ENCODE data around the gene FXN.
"Not testable (repeated sequence)": the region's sequence is repeated elsewhere in the genome, so short reads cannot be mapped to it uniquely, and the experiment has no call there.

Gene FXN

GRCh38 chr9:69035438-69036308, at the start of gene FXN:
TSS of gene FXN (plus strand) at chr9:69035752. CDS start at chr9:69035783, 31 bp downstream.
- peak; percentile 86 for DNase-seq (ENCODE audit: low spot score)

GRCh38 chr9:68986949-68987348, 48.6 kb upstream of the FXN start:
- DNase-seq (ENCODE audit: low spot score), result not testable (repeated sequence)

GRCh38 chr9:68991457-68991856, 44.1 kb upstream of the FXN start:
- no peak for DNase-seq (ENCODE audit: low spot score)

GRCh38 chr9:68995776-68996175, 39.8 kb upstream of the FXN start:
- no peak for DNase-seq (ENCODE audit: low spot score)

- no peak for DNase-seq (ENCODE audit: low spot score)
These were observed 39.1 kb upstream of the FXN start for GRCh38 chr9:68996462-68996861.

- DNase-seq (ENCODE audit: low spot score), result no peak
These were observed 37.9 kb upstream of the FXN start for GRCh38 chr9:68997666-68998065.

- DNase-seq (ENCODE audit: low spot score), result no peak
These were observed 37.2 kb upstream of the FXN start for GRCh38 chr9:68998385-68998784.

GRCh38 chr9:68998812-68999211, 36.7 kb upstream of the FXN start:
- DNase-seq (ENCODE audit: low spot score), result no peak

- peak; percentile 73 for DNase-seq (ENCODE audit: low spot score)
These were observed 36.0 kb upstream of the FXN start for GRCh38 chr9:68999393-69000105.

GRCh38 chr9:69001921-69002320, 33.6 kb upstream of the FXN start:
- DNase-seq (ENCODE audit: low spot score), result no peak

GRCh38 chr9:69003051-69003450, 32.5 kb upstream of the FXN start:
- DNase-seq (ENCODE audit: low spot score), result no peak

- no peak for DNase-seq (ENCODE audit: low spot score)
These were observed 30.7 kb upstream of the FXN start for GRCh38 chr9:69004836-69005235.

- no peak for DNase-seq (ENCODE audit: low spot score)
These were observed 25.8 kb upstream of the FXN start for GRCh38 chr9:69009708-69010107.

- no peak for DNase-seq (ENCODE audit: low spot score)
These were observed 22.7 kb upstream of the FXN start for GRCh38 chr9:69012696-69013381.

GRCh38 chr9:69013382-69013727, 22.2 kb upstream of the FXN start:
- no peak for DNase-seq (ENCODE audit: low spot score)

GRCh38 chr9:69014013-69014412, 21.5 kb upstream of the FXN start, which contains the start of gene PRKACG:
TSS of gene PRKACG (minus strand) at chr9:69014113. CDS start at chr9:69014092, 21 bp downstream.
- no peak for DNase-seq (ENCODE audit: low spot score)

GRCh38 chr9:69016191-69017096, 19.1 kb upstream of the FXN start:
- no peak for DNase-seq (ENCODE audit: low spot score)

GRCh38 chr9:69018737-69019136, 16.8 kb upstream of the FXN start:
- DNase-seq (ENCODE audit: low spot score), result no peak

- DNase-seq (ENCODE audit: low spot score), result no peak
These were observed 15.7 kb upstream of the FXN start for GRCh38 chr9:69019808-69020207.

GRCh38 chr9:69020301-69021145, 15.0 kb upstream of the FXN start:
- DNase-seq (ENCODE audit: low spot score), result no peak

- DNase-seq (ENCODE audit: low spot score), result no peak
These were observed 11.9 kb upstream of the FXN start for GRCh38 chr9:69023650-69024049.

Measured in kidney tubule cell (primary cell).